HG03439 (cell line): ENCODE data around the gene PLXNB3.

Source experiments
- ATAC-seq: cut with Tn5 transposase; IDR thresholded peaks from one replicate; pipeline ENCODE4 v1.9.1; 2021; ENCODE audit warnings: mild to moderate bottlenecking, moderate library complexity; ENCODE audit not compliant: unreplicated experiment

PLXNB3 gene

DNA sequence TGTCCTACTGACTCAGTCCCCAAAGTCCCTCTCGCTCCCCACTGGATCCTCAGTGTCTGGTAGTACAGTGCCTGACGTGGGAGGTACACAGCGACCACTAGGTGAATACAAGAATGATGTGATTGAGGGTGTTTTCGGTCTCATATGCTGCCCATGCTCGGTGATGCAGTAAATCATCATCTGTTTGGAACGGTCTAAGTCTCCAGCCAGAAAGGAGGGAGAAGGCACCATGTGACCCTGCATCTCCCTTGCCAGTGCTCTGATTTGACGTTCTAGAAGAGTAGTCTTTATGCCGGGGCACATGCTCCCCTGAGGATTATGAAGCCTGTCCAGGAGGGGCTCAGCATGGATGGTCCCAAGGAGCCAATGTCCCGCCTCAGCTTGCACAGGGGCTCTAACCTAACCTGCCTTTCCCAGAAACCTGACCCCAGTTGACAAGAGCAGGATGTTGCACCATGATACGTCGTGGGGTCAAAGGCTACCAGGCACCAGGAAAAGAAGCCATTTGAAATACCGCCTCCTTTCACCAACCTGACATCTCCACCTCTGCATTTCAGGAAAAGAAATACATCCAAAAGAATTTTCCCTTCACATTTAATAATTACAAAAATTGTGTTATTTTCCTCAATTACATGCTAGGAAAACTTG is 13.8 kb upstream of the PLXNB3 start:
- no peak for ATAC-seq

DNA sequence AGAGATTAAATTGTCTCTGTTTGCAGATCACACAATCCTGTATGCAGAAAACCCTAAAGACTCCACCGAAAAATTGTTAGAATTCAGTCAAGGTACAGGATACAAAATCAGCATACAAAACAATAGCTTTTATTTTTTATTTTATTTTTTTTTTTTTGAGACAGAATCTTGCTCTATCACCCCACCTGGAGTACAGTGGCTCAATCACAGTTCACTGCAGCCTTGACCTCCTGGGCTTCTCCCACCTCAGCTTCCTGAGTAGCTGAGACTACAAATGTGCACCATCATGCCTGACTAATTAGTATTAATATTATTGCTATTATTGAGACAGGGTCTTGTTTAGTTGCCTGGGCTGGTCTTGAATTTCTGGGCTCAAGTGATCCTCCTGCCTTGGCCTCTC is 8.9 kb upstream of the PLXNB3 start:
- ATAC-seq: no peak

DNA sequence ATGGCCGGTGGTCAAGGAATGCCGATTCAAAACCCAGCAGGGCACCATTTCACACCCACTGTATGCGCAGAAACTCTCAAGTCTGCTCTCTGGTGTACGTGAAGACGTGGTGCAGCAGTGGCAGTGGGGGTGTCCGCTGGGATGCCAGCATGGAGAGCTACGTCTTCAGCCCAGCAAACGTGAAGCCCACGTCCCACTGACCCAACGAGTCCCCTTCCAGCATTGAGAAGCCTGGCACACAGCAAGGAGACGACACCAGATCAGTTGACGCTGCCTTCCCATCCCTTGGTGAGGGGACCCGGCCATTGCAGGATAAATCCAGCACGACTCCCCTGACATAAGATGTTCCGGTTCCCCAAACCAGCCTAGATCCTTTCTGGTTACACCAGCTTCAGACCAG is 2.2 kb upstream of the PLXNB3 start:
- no peak for ATAC-seq

DNA sequence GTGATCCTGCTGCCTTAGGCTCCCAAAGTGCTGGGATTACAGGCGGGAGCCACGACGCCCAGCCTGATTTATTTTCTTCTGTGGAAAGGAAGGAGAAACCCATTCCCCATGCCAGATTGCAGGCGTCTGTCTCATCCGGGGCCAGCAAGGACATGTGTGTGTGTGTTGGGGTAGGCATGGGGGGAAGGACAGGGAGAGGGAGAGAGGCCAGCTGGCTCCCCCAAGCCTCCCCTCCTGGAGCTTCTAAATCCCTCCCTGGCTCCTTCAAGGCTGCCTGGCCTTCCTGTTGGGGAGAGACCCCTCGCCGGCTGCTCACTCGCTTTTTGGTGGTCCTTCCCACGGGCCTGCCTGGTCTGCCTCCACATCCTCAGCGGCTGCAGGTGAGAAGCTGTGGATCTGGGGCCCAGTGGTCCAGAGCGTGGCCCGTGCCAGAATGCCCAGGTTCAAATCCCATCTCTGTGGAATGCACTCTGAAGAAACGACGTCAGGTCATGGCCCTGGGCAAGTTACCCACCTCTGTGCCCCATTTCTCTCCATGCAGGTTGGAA is 1.3 kb upstream of the PLXNB3 start:
- ATAC-seq: no peak

DNA sequence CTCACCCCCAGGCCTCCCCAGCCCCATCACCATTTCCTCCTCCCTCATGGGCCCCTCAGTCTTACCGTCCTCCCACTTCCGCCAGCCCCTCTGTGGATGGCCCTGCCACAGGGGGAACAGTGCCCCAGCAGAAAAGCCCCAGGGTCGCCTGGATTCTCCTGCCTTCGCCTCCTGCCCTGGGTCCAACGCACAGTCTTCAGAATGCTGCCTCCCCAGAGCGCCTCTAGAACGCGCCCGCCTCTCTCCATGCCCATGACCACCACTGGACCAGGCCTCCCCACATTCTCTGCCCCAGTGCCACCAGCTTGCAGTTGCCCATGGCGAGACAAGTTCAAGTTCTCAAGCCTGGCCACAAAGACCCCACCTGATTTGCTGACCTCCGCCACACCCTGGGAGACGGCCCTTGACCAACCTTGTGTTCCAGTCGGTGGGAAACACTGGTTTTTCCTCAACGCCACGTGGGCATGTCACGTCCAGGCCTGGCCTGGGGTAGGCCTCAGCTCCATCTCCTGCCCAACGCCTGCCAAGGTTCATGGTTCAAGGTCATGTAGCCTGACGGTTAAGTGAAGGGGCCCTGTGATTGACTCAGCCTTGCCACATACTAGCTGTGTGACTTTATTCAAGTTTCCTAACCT is 634 bp upstream of the PLXNB3 start:
- no peak for ATAC-seq

DNA sequence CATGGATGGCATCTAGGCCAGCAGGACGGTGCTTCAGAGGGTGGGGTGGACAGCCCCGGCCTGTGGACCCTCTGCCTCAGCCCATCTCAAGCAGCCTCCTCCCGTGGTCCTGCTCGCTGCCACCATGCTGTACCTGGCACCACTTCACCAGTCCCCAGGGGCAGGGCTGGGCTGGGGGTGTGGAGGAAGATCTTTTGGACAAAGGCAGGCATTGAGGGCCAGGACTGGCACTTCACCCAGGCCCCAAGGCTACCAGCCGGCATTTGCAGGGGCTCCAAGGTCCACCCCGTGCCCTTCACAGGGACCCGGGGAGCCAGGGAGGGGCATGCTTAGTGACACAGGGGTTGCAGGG is 713 bp downstream of the PLXNB3 start:
- ATAC-seq: no peak

DNA sequence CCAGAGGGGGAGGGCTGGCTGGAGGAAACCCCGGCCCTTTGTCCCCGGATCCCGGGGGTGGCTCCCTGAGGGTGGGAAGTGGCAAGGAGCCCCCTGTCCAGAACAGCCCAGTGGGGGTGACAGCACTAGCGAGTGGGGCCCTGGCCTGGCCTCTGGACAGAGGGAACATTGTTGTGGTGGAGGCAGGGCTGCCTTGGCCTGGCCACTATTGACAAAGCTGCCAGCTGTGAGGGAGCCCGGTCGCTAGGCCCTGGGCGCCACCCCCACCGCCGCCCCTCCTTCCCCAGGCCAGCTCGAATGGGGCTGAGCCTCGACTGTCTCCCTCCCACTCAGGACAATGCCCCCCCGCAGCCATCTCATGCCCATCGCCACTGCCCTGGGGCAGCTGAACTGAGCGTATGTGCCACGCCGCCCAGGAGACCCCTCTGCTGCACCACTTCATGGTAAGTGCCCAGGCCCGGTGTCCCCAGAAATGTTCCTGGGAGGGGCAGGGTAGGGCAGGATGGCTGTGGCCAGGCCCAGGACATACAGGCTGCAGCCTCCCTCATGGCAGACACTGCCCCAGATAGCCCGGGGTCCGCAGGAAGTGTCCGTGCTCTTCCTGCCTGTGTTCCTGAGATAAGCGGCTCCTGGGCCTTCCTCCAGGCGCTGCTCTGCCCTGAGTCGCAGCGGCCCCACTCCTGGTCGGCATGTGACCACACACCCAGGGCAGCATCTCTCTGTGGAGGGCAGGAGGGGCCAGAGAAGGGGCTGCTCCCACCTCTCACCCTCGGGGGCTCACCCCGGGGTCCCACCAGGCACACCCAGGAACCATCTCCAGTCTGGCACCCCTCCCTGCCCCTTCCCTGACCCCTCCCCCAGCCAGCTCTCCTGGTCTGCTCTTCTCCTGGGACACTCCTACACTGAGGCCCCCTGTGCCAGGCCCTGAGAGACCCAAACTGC is 1.4 kb downstream of the PLXNB3 start:
- ATAC-seq: no peak

DNA sequence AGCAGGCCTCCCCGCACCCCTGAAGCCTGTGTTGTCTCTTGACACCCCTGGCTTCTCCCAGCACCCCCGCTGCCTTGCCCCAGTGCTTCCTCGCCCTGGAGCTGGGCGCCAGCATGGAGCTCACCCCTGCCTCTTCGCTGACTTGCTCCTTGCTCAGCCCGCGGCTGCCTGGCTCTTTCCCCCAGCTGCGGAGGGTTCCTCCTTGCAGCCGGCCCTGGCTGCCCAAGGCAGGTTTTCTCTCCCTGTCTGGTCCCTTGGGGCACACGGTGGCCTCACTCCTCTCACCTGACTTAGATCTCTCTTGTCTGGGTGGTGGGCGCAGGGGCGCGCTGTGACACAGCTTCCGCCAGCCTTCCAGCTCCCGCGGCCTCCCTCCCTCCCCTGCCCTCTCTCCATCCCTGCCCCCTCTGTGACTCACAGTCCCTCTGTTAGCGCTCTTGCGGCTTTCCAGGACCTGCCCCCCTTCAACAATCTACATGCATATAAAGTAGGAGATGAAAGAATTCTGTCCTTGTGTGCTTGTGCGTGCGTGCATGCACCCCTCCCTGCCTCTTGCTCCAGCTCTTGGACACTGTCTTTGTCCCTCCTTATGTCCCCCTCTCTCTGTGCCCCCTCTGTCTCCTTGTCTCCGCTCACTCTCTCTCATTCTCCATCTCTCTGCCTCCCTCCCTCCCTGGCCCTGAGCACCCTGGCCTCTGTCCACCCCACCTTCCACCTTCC is 2.2 kb downstream of the PLXNB3 start:
- ATAC-seq: no peak

DNA sequence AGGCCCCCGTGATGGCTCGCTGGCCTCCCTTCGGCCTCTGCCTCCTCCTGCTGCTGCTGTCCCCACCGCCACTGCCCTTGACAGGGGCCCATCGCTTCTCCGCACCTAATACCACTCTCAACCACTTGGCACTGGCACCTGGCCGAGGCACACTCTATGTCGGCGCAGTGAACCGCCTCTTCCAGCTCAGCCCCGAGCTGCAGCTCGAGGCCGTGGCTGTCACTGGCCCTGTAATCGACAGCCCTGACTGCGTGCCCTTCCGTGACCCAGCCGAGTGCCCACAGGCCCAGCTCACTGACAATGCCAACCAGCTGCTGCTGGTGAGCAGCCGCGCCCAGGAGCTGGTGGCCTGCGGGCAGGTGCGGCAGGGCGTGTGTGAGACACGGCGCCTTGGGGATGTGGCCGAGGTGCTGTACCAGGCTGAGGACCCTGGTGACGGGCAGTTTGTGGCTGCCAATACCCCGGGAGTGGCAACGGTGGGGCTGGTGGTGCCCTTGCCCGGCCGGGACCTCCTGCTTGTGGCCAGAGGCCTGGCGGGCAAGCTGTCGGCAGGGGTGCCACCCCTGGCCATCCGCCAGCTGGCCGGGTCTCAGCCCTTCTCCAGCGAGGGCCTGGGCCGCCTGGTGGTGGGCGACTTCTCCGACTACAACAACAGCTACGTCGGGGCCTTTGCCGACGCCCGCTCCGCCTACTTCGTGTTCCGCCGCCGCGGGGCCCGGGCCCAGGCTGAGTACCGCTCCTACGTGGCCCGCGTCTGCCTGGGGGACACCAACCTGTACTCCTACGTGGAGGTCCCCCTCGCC is 3.0 kb downstream of the PLXNB3 start:
- ATAC-seq: no peak

DNA sequence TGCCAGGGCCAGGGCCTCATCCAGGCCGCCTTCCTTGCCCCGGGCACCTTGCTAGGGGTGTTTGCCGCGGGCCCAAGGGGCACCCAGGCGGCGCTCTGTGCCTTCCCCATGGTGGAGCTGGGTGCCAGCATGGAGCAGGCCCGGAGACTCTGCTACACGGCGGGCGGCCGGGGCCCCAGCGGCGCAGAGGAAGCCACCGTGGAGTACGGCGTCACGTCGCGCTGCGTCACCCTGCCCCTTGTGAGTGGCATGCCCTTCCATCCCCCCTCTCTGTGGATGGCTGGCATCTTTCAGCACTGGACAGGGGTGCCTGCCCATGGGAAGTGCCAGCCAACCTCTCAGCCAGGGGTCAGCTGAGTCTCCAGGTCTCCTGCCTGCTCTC is 3.6 kb downstream of the PLXNB3 start:
- ATAC-seq: no peak

DNA sequence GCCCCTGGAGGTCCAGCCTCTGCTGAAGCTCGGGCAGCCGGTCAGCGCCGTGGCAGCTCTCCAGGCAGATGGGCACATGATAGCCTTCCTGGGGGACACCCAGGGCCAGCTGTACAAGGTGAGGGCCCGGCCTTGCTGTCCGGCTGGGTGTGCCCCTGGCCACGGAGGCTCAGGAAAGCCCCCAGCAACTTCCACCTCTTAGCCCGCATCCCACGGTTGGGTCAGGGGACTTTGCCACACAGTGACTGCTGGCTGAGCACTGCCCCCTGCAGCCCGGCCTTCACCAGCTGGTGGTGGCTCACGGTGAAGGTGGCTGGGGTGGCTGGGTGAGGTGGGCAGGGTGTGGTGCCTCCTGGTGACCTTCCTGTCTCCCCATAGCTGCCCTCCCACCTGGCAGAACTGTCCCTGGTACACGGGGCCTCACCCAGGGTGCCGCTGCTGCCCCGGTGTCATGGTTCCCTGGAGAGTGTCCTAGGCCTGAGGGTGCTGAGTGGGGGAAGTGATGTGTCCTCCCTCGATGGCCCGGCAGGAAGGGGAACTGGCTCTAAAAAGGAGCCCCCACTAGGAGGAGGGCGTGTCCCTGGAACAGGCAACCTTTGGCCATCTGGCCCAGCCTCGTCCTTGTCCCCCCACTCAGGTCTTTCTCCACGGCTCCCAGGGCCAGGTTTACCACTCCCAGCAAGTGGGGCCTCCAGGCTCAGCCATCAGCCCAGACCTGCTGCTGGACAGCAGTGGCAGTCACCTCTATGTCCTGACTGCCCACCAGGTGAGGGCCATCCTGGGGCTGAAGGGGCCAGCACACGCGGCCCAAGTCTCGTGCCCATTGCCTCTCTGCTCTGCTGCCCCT is 4.5 kb downstream of the PLXNB3 start:
- ATAC-seq: no peak

DNA sequence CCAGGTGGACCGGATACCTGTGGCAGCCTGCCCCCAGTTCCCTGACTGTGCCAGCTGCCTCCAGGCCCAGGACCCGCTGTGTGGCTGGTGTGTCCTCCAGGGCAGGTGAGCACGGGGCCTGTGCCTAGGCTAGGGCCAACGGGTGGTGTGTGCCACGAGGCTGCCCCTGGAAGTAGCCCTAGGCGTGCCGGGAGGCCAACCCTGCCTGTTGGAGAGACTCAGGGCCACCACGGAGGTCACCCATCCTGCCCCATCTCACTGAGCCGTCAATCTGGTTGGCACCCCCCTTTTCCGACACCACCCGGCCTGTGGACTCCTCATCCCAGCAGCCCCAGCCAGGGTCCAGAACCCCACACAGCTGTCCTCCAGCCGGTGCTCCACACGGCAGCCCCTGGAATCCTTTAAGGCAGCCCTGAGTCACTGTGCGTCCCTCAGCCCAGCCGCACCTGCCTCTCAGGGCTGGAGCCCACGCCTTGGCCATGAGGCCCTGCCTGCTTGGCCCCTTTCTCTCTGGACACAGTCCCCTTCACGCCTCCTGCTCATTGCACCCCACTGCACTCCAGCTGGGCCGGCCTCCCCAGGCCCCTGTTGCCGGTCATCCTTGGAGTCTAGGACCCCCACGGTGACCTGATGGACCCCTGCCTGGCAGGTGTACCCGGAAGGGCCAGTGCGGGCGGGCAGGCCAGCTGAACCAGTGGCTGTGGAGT is 5.3 kb downstream of the PLXNB3 start:
- ATAC-seq: no peak

DNA sequence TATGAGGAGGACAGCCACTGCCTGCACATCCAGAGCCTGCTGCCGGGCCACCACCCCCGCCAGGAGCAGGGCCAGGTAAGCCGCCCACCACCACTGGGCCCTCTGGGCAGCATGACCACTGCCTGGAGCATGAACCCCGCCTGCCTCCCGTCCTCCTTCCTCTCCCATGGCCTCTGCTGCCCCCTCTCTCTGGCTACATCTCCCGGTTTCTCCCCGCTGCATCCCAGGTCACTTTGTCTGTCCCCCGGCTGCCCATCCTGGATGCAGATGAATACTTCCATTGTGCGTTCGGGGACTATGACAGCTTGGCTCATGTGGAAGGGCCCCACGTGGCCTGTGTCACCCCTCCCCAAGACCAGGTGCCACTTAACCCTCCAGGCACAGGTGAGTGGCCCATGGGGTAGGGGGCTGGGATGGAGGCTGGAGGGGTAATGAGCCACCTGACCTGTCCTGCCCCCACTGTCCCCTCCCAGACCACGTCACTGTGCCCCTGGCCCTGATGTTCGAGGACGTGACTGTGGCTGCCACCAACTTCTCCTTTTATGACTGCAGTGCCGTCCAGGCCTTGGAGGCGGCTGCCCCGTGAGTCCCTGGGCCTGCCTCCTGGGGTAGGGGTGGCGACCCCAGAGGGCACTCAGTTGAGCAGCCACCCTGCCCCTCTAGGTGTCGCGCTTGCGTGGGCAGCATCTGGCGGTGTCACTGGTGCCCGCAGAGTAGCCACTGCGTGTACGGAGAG is 6.0 kb downstream of the PLXNB3 start:
- ATAC-seq: no peak

DNA sequence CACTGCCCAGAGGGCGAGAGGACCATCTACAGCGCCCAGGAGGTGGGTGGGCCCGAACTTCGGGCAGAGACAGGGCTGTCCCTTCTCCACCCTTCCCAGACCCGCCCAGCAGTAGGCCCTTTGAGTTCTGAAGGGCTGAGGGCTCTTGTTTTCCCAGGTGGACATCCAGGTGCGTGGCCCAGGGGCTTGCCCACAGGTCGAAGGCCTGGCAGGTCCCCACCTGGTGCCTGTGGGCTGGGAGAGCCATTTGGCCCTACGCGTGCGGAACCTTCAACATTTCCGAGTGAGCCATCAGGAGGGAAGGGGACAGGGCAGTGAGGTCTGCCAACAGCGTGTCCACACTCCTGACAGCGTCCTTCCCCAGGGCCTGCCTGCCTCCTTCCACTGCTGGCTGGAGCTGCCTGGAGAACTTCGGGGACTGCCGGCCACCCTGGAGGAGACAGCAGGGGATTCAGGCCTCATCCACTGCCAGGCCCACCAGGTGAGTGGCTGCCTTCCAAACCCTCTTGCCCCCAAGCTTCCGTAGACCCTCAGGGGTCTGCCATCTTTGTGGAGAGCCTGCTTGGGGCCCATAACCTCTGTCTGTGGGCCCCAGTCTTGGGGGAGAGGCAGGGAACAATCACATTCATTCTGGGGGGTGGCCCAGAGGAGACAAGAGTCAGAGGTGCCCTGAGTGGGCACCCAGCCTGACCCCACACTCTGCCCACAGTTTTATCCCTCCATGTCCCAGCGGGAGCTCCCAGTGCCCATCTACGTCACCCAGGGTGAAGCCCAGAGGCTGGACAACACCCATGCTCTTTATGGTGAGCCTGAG is 6.8 kb downstream of the PLXNB3 start:
- no peak for ATAC-seq

DNA sequence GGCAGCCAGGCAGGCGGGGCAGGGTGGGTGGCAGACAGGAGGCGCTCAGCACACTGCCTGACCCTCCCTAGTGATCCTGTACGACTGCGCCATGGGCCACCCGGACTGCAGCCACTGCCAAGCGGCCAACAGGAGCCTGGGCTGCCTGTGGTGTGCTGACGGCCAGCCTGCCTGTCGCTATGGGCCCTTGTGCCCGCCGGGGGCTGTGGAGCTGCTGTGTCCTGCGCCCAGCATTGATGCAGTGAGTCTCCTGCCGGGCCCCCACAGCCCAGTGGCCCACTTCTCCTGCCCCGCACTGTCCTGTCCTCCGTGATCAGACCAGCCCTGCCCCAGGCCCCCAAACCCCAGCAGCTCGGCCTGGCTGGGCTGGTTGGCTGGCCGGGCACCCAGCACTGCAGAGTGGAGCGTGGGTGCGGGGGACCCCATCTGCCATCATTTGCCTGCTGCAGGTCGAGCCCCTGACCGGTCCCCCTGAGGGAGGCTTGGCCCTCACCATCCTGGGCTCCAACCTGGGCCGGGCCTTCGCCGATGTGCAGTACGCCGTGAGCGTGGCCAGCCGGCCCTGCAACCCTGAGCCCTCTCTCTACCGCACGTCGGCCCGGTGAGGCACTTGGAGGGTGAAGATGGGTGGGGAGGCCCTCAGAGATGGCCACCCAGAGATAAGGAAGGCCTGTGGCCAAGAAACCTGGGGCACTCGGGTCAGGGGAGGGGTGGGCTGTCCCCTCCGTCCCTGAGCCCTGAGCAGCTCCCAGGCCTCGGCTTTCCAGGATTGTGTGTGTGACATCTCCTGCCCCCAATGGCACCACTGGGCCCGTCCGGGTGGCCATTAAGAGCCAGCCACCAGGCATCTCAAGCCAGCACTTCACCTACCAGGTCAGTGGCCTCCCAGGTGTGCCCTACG is 7.6 kb downstream of the PLXNB3 start:
- ATAC-seq: no peak
